ENCODE measurements around the gene HLF.

DNA sequence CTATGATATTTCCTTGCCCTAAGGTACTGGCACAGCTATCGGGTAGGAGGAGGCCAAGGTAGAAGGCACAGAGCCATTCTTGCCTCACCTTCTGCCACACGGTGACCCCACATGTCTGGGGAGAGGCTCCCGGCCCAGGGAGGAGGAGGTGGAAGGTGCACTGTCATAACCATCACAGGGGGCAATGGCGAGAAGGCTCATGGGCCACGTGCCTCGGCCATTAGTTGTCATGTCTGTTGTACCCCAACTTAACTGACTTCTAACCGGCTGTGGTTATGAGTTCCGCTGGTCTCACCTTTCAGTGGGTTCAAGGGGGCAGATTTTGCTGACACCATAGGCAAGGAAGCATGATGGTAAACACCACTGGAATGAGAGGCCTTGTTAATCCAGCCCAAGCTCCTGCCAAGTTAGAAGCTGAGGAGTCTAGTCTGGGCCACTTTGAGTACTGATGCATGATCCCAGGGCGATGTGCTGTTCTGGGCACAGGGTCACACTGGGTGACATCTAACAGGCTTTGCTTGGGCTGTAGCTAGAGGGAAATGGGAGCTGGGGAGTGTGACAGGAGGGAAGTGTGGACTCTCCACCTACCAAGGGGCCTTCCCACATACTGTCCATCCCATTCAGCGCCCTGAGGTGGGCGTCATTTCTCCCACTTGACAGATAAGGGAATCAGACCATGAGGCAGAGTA, 39.6 kb downstream of the HLF start:
- TF ChIP-seq, protein P1, sequence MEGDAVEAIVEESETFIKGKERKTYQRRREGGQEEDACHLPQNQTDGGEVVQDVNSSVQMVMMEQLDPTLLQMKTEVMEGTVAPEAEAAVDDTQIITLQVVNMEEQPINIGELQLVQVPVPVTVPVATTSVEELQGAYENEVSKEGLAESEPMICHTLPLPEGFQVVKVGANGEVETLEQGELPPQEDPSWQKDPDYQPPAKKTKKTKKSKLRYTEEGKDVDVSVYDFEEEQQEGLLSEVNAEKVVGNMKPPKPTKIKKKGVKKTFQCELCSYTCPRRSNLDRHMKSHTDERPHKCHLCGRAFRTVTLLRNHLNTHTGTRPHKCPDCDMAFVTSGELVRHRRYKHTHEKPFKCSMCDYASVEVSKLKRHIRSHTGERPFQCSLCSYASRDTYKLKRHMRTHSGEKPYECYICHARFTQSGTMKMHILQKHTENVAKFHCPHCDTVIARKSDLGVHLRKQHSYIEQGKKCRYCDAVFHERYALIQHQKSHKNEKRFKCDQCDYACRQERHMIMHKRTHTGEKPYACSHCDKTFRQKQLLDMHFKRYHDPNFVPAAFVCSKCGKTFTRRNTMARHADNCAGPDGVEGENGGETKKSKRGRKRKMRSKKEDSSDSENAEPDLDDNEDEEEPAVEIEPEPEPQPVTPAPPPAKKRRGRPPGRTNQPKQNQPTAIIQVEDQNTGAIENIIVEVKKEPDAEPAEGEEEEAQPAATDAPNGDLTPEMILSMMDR (IDR thresholded peaks at IDR 0.05; ENCODE audit: low read length) = no peak
- TF ChIP-seq EZH2phosphoT487 (IDR thresholded peaks at IDR 0.05; ENCODE audit: low read length) (no peak), EZH2 (optimal IDR thresholded peaks at IDR 0.05; ENCODE audit: low read depth, low read length) (no peak)

Data from MM.1S (cell line).